Stimulated activated CD4-positive, alpha-beta T cell treated with anti-CD3 and anti-CD28 coated beads, TNF-alpha, amount 100 ng/mL, for 48 hours (primary cell): ENCODE data around the gene ALPG.
A peak's percentile ranks its signal among the peaks of the same experiment; 100 is the strongest.
"Not testable (repeated sequence)": the region's sequence is repeated elsewhere in the genome, so short reads cannot be mapped to it uniquely, and the experiment has no call there.

Experiments
- DNase-seq, 3 donors: peaks; one replicate each; pipeline ENCODE4 v3.0.0-alpha.2; 2020; ENCODE audit warnings: low read depth in 3 of 3

ALPG gene

GRCh38 chr2:232440220-232441018 is 33.8 kb downstream of the ALPG start:
- peak; percentile 74 to 80 (median 77) for DNase-seq

DNA sequence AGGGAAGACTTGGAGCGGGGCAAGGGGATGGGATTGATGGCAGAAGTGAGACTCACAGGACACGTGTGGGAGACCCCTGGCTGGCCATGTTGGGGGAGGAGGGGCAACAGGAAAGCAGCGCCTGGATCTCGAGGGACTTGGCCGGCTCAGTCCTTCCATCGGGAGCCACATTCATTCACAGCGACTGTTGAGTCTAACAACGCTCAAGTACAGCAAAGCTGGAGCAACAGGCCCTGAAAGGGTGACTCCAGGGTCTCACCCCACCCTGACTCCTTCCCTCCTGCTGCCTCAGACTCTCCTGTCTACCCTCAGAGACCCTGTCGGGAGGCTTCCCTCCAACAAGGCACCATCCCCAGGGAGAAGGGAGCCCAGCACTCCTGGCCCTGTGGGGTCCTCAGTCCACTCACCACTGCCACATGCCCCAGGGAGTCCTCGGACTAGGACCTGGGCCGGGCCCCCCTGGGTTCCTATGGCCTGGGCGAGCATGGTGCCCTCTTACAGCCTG is 34.6 kb downstream of the ALPG start:
- no peak for DNase-seq

DNA sequence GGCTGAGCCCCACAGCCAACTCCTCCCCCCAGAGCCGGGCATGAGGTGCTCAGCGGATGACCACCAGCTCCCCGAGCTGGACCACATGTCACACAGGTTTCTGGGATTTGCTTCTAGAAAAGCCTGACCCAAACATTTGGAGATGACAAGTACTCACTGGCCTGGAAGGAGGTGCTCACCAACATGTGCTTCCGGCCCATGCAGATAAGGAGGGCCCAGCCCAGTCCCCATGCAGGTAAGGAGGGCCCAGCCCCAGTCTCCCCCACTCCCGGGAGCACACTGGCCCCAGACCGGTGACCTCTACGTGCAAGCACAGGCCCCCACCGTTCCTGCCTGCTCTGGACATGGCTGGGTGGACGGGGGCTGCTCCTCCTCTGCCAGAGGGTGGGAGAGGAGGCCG is 35.3 kb downstream of the ALPG start:
- DNase-seq = not testable (repeated sequence)

DNA sequence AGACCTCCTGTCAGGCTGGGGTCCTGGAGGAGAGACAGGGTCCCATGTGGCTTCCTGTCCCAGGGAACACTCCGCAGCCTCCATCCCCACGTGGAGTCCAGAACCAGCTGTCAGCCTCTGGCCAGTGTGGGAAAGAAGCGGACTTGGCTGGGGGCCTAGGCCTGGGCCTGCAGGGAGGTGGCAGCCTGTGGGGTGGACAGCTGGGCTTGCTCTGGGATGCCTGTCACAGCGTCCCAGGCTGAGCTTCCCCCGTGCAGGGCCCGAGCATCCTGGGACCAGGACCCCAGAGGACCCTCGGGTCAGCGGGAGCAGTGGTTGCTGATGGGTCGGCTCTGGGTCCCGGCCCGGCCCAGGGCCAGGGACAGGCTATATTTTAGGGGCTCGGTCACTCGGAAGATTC is 35.8 kb downstream of the ALPG start:
- DNase-seq = not testable (repeated sequence)

DNA sequence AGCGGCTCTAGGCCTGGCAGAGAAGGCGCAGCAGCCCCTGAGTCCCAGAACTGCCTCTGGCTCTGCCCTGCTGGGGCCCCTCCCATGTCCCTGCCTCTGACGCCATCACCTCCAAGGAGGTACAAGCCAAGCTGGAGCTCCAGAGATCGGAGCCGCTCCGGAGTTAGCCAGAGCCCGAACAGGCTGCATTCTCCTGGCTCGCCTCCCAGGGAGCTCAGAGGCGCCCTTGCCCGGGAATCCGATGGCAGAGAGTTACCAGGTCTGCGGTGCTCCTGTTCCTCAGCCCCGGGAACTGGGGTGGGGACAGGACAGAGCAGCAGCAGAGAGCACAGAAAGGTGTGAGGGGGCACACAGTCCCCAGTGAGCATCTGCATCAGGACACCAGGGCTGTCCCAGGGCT is 36.4 kb downstream of the ALPG start:
- not testable (repeated sequence) for DNase-seq

- not testable (repeated sequence) for DNase-seq
These were observed 37.2 kb downstream of the ALPG start for GRCh38 chr2:232443669-232444408.

DNA sequence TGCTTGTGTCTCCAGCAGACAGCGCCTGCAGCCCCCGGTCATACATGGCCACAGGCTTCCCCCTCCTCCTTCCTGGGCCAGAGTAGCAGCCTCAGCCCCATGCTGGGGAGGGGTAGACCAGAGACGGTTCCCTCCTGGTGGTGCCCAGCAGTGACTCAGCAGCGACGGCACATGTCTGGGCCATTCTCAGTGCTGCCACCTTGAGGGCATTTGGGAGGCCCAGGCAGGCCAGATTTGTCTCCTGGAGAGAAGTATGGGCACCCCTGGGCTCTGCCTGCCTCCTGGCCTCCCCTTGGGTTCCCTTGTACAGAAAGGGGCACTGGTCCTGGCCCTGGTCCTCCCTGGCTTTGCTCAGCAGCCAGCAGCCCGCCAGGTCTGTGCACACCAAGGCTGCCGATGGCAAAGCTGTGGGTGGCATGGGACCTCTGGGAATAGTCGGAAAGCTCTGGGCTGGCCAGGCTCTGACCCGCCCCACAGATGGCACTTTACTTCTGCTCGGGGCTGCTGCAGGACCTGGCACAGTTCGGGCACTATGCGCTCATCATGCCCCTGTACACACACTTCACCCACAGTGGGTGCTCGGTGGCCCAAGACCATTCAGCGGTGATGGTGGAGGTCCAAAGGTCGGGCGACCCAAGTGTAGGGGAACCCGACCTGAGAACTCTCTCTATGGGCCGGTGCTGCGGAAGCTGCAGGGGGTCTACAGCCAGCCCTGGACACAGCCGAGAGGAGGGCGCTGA is 37.9 kb downstream of the ALPG start:
- DNase-seq = peak; percentile 60 to 77 (median 62)

GRCh38 chr2:232445149-232445885 is 38.7 kb downstream of the ALPG start:
- not testable (repeated sequence) for DNase-seq

DNA sequence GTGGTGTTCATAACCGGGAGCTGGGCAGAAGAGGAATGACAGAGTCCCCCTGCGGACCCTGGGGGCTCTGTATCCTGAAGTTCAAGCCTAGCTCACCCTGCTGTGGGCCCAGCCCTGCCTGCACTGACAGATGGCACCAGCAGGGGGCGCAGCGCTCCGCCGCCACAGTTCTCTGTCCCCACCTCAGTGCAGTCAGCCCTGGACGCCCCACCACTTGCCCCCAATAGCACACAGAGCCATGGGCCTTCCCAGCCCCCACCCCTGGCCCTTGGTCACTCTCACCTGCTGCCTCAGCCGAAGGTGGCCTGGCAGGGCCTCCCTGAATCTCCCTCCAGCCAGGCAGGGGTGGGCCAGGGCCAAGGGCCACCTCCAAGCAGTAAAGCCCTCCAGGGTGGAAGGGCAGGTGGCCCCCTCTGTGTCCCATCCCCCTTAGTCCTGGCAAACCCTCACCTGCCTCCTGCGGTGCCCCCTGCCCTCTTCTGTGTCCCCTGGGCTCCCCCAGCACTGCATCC is 39.7 kb downstream of the ALPG start:
- not testable (repeated sequence) for DNase-seq

DNA sequence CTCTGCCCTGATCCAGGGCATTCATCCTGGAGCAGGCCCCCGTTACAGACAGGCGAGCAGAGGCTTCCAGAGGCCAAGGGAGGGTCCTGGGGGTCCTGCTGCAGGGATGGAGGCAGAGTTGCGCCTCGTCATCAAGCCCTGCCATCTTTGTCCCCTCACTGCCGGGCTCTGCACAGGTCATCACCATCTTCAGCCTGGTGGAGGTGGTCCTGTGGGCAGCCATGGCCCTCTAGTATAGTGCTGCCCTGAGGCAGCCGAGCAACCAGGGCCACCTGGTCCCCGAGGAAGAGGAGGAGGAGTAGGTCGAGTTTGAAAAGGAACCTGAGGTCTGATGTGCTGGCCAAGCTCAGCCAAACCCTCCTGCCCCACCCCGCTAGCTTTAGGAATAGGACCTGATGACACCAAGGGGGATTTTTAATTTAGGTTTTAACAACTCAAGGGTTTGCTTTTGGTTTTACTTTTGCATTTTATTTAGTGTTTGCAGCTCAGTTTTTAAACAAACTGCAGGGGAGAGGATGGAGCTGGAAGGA is 40.5 kb downstream of the ALPG start:
- DNase-seq = no peak

DNA sequence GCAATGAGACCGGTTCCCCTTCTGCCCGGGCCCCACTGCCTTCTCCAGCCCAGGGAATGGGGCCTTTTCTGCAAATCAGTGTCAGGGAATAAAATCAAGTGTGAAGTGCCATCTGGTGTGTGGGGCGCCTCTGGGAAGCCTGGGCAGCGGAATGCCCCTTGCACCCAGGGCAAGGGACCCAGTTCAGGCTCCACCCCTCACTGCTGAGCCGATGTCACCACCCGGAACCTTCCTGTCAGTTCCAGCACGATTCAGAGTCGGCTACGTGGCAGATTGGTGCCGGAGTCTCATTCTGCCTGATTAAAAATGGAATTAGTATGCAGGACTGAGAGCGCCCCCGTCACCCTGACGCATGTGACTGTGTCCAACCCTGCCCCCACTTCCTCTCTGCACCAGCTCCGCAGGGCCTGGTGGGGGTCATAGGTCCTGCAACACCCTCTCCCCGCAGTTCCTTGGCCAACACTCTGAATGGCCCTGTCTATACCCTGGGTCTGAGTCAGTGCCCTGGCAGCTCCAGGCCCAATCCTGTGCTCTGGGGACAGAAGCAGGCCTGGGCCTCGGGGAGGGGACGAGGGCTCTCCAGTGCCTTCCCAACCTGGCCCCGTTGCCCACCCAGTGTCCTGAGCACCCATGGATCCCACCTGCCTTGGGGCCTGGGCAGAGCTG is 41.1 kb downstream of the ALPG start:
- DNase-seq = no peak

- no peak for DNase-seq
These were observed 41.7 kb downstream of the ALPG start for GRCh38 chr2:232448304-232448690.

DNA sequence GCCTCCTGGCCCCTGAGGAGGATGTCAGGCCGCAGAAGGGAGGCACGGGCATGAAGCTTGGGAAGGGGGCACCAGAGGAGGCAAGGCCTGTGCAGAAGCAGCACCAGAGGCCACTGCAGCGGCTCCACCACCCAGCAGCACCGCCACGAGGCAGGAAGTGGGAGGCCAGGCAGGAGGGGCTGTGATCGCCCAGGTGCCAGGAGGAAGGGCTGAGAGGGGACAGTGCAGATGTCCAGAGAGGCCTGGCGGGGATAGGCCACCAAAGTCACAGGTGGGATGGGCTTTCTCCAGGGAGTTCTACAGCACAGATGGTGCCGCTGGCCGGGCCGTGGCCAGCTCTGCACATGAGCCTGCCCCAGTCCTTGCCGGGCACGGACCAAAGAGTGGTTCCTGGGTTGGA is 43.3 kb downstream of the ALPG start:
- DNase-seq = no peak

- not testable (repeated sequence) for DNase-seq
These were observed 45.0 kb downstream of the ALPG start for GRCh38 chr2:232451645-232452044.

GRCh38 chr2:232454630-232455029 is 48.0 kb downstream of the ALPG start:
- no peak for DNase-seq

DNA sequence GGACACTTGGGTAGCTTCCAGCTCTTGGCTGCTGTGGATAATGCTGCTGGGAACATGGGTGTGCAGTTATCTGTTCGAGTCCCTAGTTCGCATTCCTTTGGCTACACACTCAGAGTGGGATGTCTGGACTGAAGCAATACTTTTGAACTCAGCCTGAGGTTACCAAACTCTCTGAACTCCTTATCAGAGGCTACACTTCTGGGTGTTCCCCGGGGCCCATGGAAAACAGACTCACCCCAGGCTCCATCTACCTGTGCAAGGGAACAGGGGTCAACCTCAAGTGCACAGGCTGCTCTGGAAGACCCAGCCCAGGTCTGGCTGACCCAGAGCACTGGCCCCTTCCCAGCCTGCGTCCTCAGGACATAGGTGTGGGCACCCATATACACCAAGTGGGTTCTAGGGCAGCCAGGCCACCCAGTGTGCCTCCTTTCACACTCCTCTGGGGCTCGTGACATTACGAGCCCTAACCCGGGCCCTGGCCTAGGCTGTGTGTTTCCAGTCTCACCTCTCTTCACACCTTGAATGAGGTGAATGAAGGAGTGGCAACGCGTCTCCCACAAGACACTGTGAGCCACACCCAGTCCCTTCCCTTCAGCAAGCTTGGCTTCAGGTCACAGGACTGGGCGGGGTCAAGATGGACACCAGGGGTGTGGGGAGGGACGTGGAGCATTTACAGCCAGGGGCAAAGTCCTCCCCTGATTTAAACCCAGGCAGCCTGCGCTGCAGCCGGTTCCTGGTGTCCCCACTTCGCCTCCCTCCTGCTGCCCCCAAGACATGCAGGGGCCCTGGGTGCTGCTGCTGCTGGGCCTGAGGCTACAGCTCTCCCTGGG is 49.0 kb downstream of the ALPG start, which contains the start of gene ALPI:
ALPI (plus strand) TSS at position 728 of the 830 bp plus-strand sequence; CDS start at position 775, 47 bp downstream.
- DNase-seq = no peak

DNA sequence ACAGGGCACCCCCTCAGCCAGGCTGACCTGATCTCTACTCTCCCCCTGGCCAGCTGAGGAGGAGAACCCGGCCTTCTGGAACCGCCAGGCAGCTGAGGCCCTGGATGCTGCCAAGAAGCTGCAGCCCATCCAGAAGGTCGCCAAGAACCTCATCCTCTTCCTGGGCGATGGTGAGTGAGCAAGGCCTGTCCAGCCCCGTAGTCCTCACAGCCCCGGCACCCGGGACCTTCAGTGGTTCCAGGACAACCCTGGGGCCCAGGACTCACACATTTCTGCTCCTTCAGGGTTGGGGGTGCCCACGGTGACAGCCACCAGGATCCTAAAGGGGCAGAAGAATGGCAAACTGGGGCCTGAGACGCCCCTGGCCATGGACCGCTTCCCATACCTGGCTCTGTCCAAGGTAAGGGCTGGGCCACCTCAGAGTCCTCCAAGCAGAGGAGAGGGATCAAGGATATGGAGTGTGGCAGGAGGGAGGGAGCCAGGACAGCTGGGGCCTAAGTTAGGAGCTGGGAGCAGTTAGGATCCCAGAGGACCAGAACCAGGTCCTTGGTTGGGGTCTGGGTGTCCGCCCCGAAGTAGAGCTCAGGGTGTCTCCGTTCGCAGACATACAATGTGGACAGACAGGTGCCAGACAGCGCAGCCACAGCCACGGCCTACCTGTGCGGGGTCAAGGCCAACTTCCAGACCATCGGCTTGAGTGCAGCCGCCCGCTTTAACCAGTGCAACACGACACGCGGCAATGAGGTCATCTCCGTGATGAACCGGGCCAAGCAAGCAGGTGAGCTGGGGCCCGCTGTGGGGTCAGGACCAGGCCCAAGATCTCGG is 49.9 kb downstream of the ALPG start:
- no peak for DNase-seq
